NCI-H524 (cell line): ENCODE data around the gene PKHD1.

Experiments used
- DNase-seq, 2 experiments: peaks; one replicate each; lab custom pipeline; 2025; lab: John Stamatoyannopoulos, UW

The PKHD1 gene

GRCh38 chr6:52046456-52046855 lies 41.0 kb downstream of the PKHD1 start:
- DNase-seq, result no peak

- peak in 1 of 2 experiments; percentile 3 for DNase-seq
Observed at GRCh38 chr6:52045481-52045880, 41.9 kb downstream of the PKHD1 start.

- DNase-seq, result no peak
Observed at GRCh38 chr6:52045033-52045432, 42.4 kb downstream of the PKHD1 start.

GRCh38 chr6:52042141-52042885 lies 45.1 kb downstream of the PKHD1 start:
- DNase-seq, result no peak

GRCh38 chr6:52041134-52041533 lies 46.3 kb downstream of the PKHD1 start:
- DNase-seq, result no peak

GRCh38 chr6:52027699-52028098 lies 59.7 kb downstream of the PKHD1 start:
- DNase-seq, result no peak

GRCh38 chr6:52024451-52025068 lies 62.9 kb downstream of the PKHD1 start:
- no peak for DNase-seq

- DNase-seq, result no peak
Observed at GRCh38 chr6:52022675-52023074, 64.7 kb downstream of the PKHD1 start.

GRCh38 chr6:52020945-52021570 lies 66.4 kb downstream of the PKHD1 start:
- peak in 1 of 2 experiments; percentile 5 for DNase-seq

- DNase-seq, result no peak
Observed at GRCh38 chr6:52019881-52020280, 67.5 kb downstream of the PKHD1 start.

GRCh38 chr6:52019092-52019491 lies 68.3 kb downstream of the PKHD1 start:
- no peak for DNase-seq

GRCh38 chr6:52016915-52017748 lies 70.3 kb downstream of the PKHD1 start:
- DNase-seq, result peak in 1 of 2 experiments; percentile 23

- no peak for DNase-seq
Observed at GRCh38 chr6:52015953-52016352, 71.5 kb downstream of the PKHD1 start.

- no peak for DNase-seq
Observed at GRCh38 chr6:52014391-52014790, 73.0 kb downstream of the PKHD1 start.

GRCh38 chr6:52013035-52013434 lies 74.4 kb downstream of the PKHD1 start:
- DNase-seq, result no peak

- no peak for DNase-seq
Observed at GRCh38 chr6:52012582-52012981, 74.8 kb downstream of the PKHD1 start.

GRCh38 chr6:52010806-52011205 lies 76.6 kb downstream of the PKHD1 start:
- no peak for DNase-seq

- no peak for DNase-seq
Observed at GRCh38 chr6:52010145-52010544, 77.3 kb downstream of the PKHD1 start.

GRCh38 chr6:52009466-52010140 lies 77.8 kb downstream of the PKHD1 start:
- DNase-seq, result no peak

- no peak for DNase-seq
Observed at GRCh38 chr6:52000064-52000463, 87.3 kb downstream of the PKHD1 start.

GRCh38 chr6:51996296-51996947 lies 91.0 kb downstream of the PKHD1 start:
- DNase-seq, result no peak
